ENCODE data around the gene HOXC5. TPM values are rescaled to one million over a fixed set of nuclear protein-coding genes. Genes with fewer than 3 reads are reported as not detected.

The HOXC5 gene
- total RNA-seq, 1 experiment from 2014 or later = 0.07 TPM

Small RNAs within 50 kb of the gene (small RNA-seq; reads per million reads assigned to genes)
- gene HOXC5 (0 reads per million in 2 experiments), gene MIR196A2 (1.7 to 41.3 reads per million in 2 experiments), gene MIR615 (0.15 to 3.5 reads per million in 2 experiments)

Other genes with a start within 250 kb of the HOXC5 start
- 4.4 and 4.9 TPM in 2 replicates for gene HOXC13, start 94.2 kb upstream of the HOXC5 start, total RNA-seq (2014; rRNA removed; shearing (Covaris generic))
- not detected in 2 replicates for gene HOXC12, start 78.1 kb upstream of the HOXC5 start, total RNA-seq (2014; rRNA removed; shearing (Covaris generic))
- 0.29 and 0.42 TPM in 2 replicates for gene HOXC11, start 59.9 kb upstream of the HOXC5 start, total RNA-seq (2014; rRNA removed; shearing (Covaris generic))
- gene HOTAIR, start 58.1 kb upstream of the HOXC5 start, total RNA-seq (2014; rRNA removed; shearing (Covaris generic)) = 0.17 TPM in 1 of 2 replicates, not detected in the other
- 0.59 TPM in 1 of 2 replicates, not detected in the other for gene HOXC10, start 47.9 kb upstream of the HOXC5 start, total RNA-seq (2014; rRNA removed; shearing (Covaris generic))
- 3.7 and 3.8 TPM in 2 replicates for gene HOXC9, start 32.9 kb upstream of the HOXC5 start, total RNA-seq (2014; rRNA removed; shearing (Covaris generic))
- 1.3 and 1.7 TPM in 2 replicates for gene HOXC8, start 24.1 kb upstream of the HOXC5 start, total RNA-seq (2014; rRNA removed; shearing (Covaris generic))
- 0.89 and 1.4 TPM in 2 replicates for gene HOXC6, start 4.6 kb upstream of the HOXC5 start, total RNA-seq (2014; rRNA removed; shearing (Covaris generic))
- gene HOXC4, start 20.8 kb downstream of the HOXC5 start, total RNA-seq (2014; rRNA removed; shearing (Covaris generic)) = 0.12 TPM in 1 of 2 replicates, not detected in the other
- 44.2 and 49.8 TPM in 2 replicates for gene SMUG1, start 155.9 kb downstream of the HOXC5 start, total RNA-seq (2014; rRNA removed; shearing (Covaris generic))
- gene CBX5, start 247.1 kb downstream of the HOXC5 start, total RNA-seq (2014; rRNA removed; shearing (Covaris generic)) = 41.6 and 48.5 TPM in 2 replicates
- 612 and 670 TPM in 2 replicates for gene HNRNPA1, start 247.7 kb downstream of the HOXC5 start, total RNA-seq (2014; rRNA removed; shearing (Covaris generic))